K562 (cell line): ENCODE data around the gene MCM6. TPM values are rescaled to one million over a fixed set of nuclear protein-coding genes. Genes with fewer than 3 reads are reported as not detected.

Source experiments
- ATAC-seq: fragments of 200-7000 bp; cut with Tn5 transposase; 3 replicates; pipeline ENCODE4 v1.9.1; 2020; ENCODE audit warnings: moderate library complexity
- BruUV-seq: library from RNA; stranded (reverse); fragments of 400-500 nt; replicated peaks from 2 replicates; lab custom pipeline; 2021; lab: Mats Ljungman, UMichigan
- CTCF ChIA-PET: fragments of 300-600 bp; formaldehyde crosslinking; extraction: SDS; loops from one replicate; lab custom pipeline; 2021; ENCODE audit warnings: low intra/inter-chr PET ratio; lab: Yijun Ruan, JAX
- POLR2A ChIA-PET: fragments of 300-600, 350-650 bp; sonication (Branson Sonifier 250); formaldehyde crosslinking; extraction: SDS; loops from one replicate; lab custom pipeline; 2021; ENCODE audit warnings: antibody characterized with exemption, inconsistent platforms; lab: Yijun Ruan, JAX
- DNase-seq, 4 experiments: peaks; one replicate each; pipeline versions ENCODE4 v3.0.0 to v3.0.0-alpha.2; 2011 to 2018; ENCODE audit warnings: low spot score in 3 of 4, mixed read lengths in 3 of 4; ENCODE audit errors: extremely low read depth in 1 of 4
- FAIRE-seq: peaks from 2 replicates; lab custom pipeline; 2011; peaks lifted over from hg19 to GRCh38; lab: Jason Lieb, UNC
- H2AFZ ChIP-seq: 2 replicates; pipeline ENCODE4 v1.6.0; 2011; ENCODE audit warnings: low read depth, low read length, control low read depth, inconsistent platforms
- H3K27ac ChIP-seq: fragments of 200-600 bp; 3 replicates; pipeline ENCODE4 v1.8.0; 2011; ENCODE audit warnings: low read depth, mild to moderate bottlenecking, control low read depth, inconsistent platforms, low read length, moderate library complexity, mixed read lengths; ENCODE audit errors: extremely low read depth
- H3K27me3 ChIP-seq, 2 experiments: fragments of 300-600 bp in 1 of 2; 2 replicates in 1 of 2; 3 replicates in 1 of 2; pipeline versions ENCODE4 v1.6.0 to v1.8.0; 2011; ENCODE audit warnings: inconsistent platforms in 2 of 2, low read length in 2 of 2, mild to moderate bottlenecking in 1 of 2, mixed read lengths in 1 of 2, moderate library complexity in 1 of 2; ENCODE audit not compliant: control insufficient read depth in 2 of 2, insufficient read depth in 2 of 2
- H3K36me3 ChIP-seq: fragments of 300-600 bp; 3 replicates; pipeline ENCODE4 v1.8.0; 2011; ENCODE audit warnings: mild to moderate bottlenecking, low read length, inconsistent platforms; ENCODE audit not compliant: control insufficient read depth, insufficient read depth
- H3K4me1 ChIP-seq, 2 experiments: fragments of 200-600 bp in 1 of 2; replicated peaks in 1 of 2; 2 replicates in 1 of 2; 3 replicates in 1 of 2; pipeline versions ENCODE4 v1.5.1 to v1.8.0; 2011; ENCODE audit warnings: inconsistent platforms in 2 of 2, low read length in 2 of 2, mild to moderate bottlenecking in 1 of 2, mixed read lengths in 1 of 2, moderate library complexity in 1 of 2; ENCODE audit not compliant: control insufficient read depth in 2 of 2, insufficient read depth in 2 of 2
- H3K4me2 ChIP-seq: 2 replicates; pipeline ENCODE4 v1.6.1; 2011; ENCODE audit warnings: low read length, control low read depth, inconsistent platforms, mixed read lengths; ENCODE audit not compliant: insufficient read depth
- H3K4me3 ChIP-seq: fragments of 200-600 bp; sonication (generic), shearing (Covaris generic); 2 replicates; pipeline ENCODE4 v1.5.1; 2016; ENCODE audit warnings: control low read depth, inconsistent platforms
- H3K79me2 ChIP-seq: fragments of 200-600 bp; 3 replicates; pipeline ENCODE4 v1.8.0; 2011; ENCODE audit warnings: low read length, inconsistent platforms; ENCODE audit not compliant: control insufficient read depth, insufficient read depth
- H3K9ac ChIP-seq, 2 experiments: 2 replicates each; pipeline versions ENCODE4 v1.6.0 to v1.6.1; 2011; ENCODE audit warnings: low read depth in 2 of 2, low read length in 2 of 2, control low read depth in 1 of 2, inconsistent platforms in 1 of 2, mild to moderate bottlenecking in 1 of 2, mixed read lengths in 1 of 2; ENCODE audit not compliant: insufficient read depth in 1 of 2
- H3K9me1 ChIP-seq: one replicate; pipeline ENCODE4 v1.6.0; 2011; ENCODE audit warnings: inconsistent platforms, mild to moderate bottlenecking, low read length, moderate library complexity; ENCODE audit not compliant: control insufficient read depth, insufficient read depth
- H3K9me3 ChIP-seq: replicated peaks from 2 replicates; pipeline ENCODE4 v1.5.1; 2011; ENCODE audit warnings: low read depth, low read length, inconsistent platforms; ENCODE audit not compliant: control insufficient read depth, insufficient read depth
- H4K20me1 ChIP-seq: replicated peaks from 2 replicates; pipeline ENCODE4 v1.6.1; 2011; ENCODE audit warnings: low read length, inconsistent platforms, mixed read lengths; ENCODE audit not compliant: control insufficient read depth, insufficient read depth
- MAFF ChIP-seq: IDR thresholded peaks from 2 replicates; pipeline ENCODE4 v1.6.1; 2012; ENCODE audit warnings: low read length, improper control_type of control experiment
- NR2C2 ChIP-seq, 2 experiments: fragments of 200-800 bp in 1 of 2; sonication (Bioruptor generic) in 1 of 2; sonication (generic) in 1 of 2; formaldehyde crosslinking in 1 of 2; IDR thresholded peaks; 2 replicates each; pipeline versions ENCODE4 v1.6.1 to v1.8.0; 2016 to 2022; ENCODE audit warnings: mild to moderate bottlenecking in 1 of 2, missing compliant biosample characterization in 1 of 2, missing genetic modification characterization in 1 of 2, missing genetic modification reagents in 1 of 2
- SMARCA5 ChIP-seq: fragments of 450-650 bp; IDR thresholded peaks from 2 replicates; pipeline ENCODE4 v1.6.1; 2016
- THRAP3 ChIP-seq: fragments of 450-650 bp; IDR thresholded peaks from 2 replicates; pipeline ENCODE4 v1.6.1; 2016; ENCODE audit warnings: mild to moderate bottlenecking, inconsistent platforms, borderline replicate concordance
- U2AF2 ChIP-seq: fragments of 200-400 bp; formaldehyde crosslinking; optimal IDR thresholded peaks from 2 replicates; pipeline ENCODE3; 2017; ENCODE audit warnings: low read depth, mild to moderate bottlenecking, low read length
- ZNF24 ChIP-seq: fragments of 450-650 bp; IDR thresholded peaks from 2 replicates; pipeline ENCODE4 v1.6.1; 2016
- WGBS: fragments of 100-300 bp; shearing (Covaris generic); methylation state at CpG from one replicate; pipeline ENCODE4 v1.1.6; 2016; ENCODE audit warnings: low coverage, mixed read lengths; ENCODE audit not compliant: insufficient coverage; ENCODE audit errors: missing lambda C conversion rate; 5-methylcytosine and 5-hydroxymethylcytosine counted together
- in situ Hi-C: fragments of 300-500 bp; cut with MboI; formaldehyde crosslinking; loops from 4 replicates; pipeline ENCODE4 v1.15.0; 2018; ENCODE audit warnings: inconsistent platforms, mixed read lengths
- intact Hi-C: fragments of 100-400 bp; cut with micrococcal nuclease; formaldehyde crosslinking; loops from 2 replicates; pipeline ENCODE4 v1.14.2; 2022
- polyA plus RNA-seq, 8 experiments: library from polyadenylated mRNA; depleted of rRNA in 4 of 8; stranded (reverse) in 5 of 8; unstranded in 3 of 8; fragments of >200 nt; fragmentation: Nextera tagmentation in 2 of 8; fragmentation: Illumina TruSeq in 1 of 8; extraction: Ambion mirVana in 2 of 8; extraction: Trizol in 1 of 8; gene quantifications; 2 replicates each; pipeline versions ENCODE4 v1.2.1 to v1.2.3, GENCODE V29; 2011 to 2014; ENCODE audit warnings: inconsistent platforms in 1 of 8, missing spikeins in 1 of 8
- total RNA-seq, 7 experiments: library from RNA; depleted of rRNA in 6 of 7; stranded (reverse); fragments of >200 nt in 6 of 7; fragmentation: Illumina TruSeq in 2 of 7; extraction: Trizol in 2 of 7; gene quantifications; 2 replicates each; pipeline versions ENCODE4 v1.2.1 to v1.2.3, GENCODE V29; 2011 to 2021; ENCODE audit warnings: low replicate concordance in 1 of 7
- TF ChIP-seq, protein P1 (sequence below): fragments of 250-450 bp; sonication (Bioruptor Pico); IDR thresholded peaks from 2 replicates; pipeline ENCODE4 v1.4.0; 2020
- TF ChIP-seq, protein P2 (sequence below): fragments of 450-650 bp; formaldehyde crosslinking; IDR thresholded peaks from 2 replicates; pipeline ENCODE4 v1.4.0; 2020; ENCODE audit warnings: mild to moderate bottlenecking, moderate library complexity

The MCM6 gene
- total and polyA plus RNA-seq, 9 of the 15 experiments (the other 6 are each of a cell fraction or from before 2014, with no cell fraction given): 42.6 to 133 (median 82.4) TPM

DNA sequence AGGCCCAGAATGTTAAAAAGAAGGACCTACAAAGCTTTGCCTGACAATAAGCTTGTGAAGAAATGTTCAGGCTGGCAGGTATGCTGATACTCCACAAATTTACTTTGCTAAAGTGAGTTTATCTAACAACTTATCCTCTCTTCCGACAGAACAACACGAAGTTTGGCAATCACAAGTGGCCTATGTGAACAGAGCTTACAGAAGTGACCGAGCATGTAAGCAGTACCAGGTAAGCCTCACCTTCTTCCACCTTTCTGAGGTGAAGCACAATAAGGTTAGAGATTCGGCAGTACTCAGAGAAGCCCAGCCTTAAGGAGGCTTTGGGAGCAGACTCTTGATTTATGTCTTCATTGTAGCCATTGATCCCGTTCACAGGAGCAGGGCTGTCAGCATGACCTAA lies 30.2 kb downstream of the MCM6 start (continued):
- TF ChIP-seq THRAP3: no peak

- no peak for FAIRE-seq
- no peak overlapping the region for H3K4me3 ChIP-seq
- BruUV-seq: no TSS peak
- CTCF ChIA-PET: no interaction called here
- no peak overlapping the region for H2AFZ ChIP-seq
- no peak overlapping the region for H3K9ac ChIP-seq
- H3K4me1 ChIP-seq: no peaks in the 10 kb centered on the region
- H3K4me2 ChIP-seq: no peak overlapping the region
- H3K9me3 ChIP-seq: no peaks in the 10 kb centered on the region
- no peaks in the 10 kb centered on the region for H3K79me2 ChIP-seq
- H4K20me1 ChIP-seq: no peaks in the 10 kb centered on the region
- POLR2A ChIA-PET: no interaction called here
- intact Hi-C loops: no loop called here
- H3K27ac ChIP-seq: no peak overlapping the region
- no peaks in the 10 kb centered on the region for H3K27me3 ChIP-seq
- H3K9me1 ChIP-seq: peaks cover 5% of the 10 kb centered on the region
- H3K36me3 ChIP-seq: peaks cover 91% of the 10 kb centered on the region
- no peak for TF ChIP-seq MAFF
- no peak for TF ChIP-seq U2AF2
- TF ChIP-seq ZNF24: no peak
- TF ChIP-seq, protein P1, sequence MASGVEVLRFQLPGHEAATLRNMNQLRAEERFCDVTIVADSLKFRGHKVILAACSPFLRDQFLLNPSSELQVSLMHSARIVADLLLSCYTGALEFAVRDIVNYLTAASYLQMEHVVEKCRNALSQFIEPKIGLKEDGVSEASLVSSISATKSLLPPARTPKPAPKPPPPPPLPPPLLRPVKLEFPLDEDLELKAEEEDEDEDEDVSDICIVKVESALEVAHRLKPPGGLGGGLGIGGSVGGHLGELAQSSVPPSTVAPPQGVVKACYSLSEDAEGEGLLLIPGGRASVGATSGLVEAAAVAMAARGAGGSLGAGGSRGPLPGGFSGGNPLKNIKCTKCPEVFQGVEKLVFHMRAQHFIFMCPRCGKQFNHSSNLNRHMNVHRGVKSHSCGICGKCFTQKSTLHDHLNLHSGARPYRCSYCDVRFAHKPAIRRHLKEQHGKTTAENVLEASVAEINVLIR (CRISPR knock-in tag): no peak
- no peak for TF ChIP-seq SMARCA5
- TF ChIP-seq, protein P2, sequence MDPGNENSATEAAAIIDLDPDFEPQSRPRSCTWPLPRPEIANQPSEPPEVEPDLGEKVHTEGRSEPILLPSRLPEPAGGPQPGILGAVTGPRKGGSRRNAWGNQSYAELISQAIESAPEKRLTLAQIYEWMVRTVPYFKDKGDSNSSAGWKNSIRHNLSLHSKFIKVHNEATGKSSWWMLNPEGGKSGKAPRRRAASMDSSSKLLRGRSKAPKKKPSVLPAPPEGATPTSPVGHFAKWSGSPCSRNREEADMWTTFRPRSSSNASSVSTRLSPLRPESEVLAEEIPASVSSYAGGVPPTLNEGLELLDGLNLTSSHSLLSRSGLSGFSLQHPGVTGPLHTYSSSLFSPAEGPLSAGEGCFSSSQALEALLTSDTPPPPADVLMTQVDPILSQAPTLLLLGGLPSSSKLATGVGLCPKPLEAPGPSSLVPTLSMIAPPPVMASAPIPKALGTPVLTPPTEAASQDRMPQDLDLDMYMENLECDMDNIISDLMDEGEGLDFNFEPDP: no peak
- TF ChIP-seq NR2C2 (CRISPR knock-in tag; IDR thresholded peaks at IDR 0.05): no peak
- no peak for TF ChIP-seq NR2C2 (tag; IDR thresholded peaks at IDR 0.05)
- TF ChIP-seq, all 486 proteins: peak for 0
- ATAC-seq: no peak
- WGBS: 95% methylated on average over 3 of the region's 3 CpGs
- in situ Hi-C loops: no loop called here
- DNase-seq: no peak
Observed at GRCh38 chr2:135845257-135845656, 31.0 kb downstream of the MCM6 start.
